Measurements from ENCODE around the gene AUTS2.

Gene AUTS2

GRCh38 chr7:70015353-70015752 is 417.1 kb downstream of the AUTS2 start:
- DNase-seq: no peak

GRCh38 chr7:70016044-70016770 is 417.9 kb downstream of the AUTS2 start:
- no peak for DNase-seq

- DNase-seq: no peak
Measured at GRCh38 chr7:70017357-70017756, 419.1 kb downstream of the AUTS2 start.

- DNase-seq: no peak
Measured at GRCh38 chr7:70018700-70019099, 420.4 kb downstream of the AUTS2 start.

- DNase-seq: no peak
Measured at GRCh38 chr7:70027867-70028266, 429.6 kb downstream of the AUTS2 start.

- no peak for DNase-seq
Measured at GRCh38 chr7:70028620-70029019, 430.3 kb downstream of the AUTS2 start.

GRCh38 chr7:70029993-70030392 is 431.7 kb downstream of the AUTS2 start:
- no peak for DNase-seq

- DNase-seq: no peak
Measured at GRCh38 chr7:70030745-70031144, 432.5 kb downstream of the AUTS2 start.

- no peak for DNase-seq
Measured at GRCh38 chr7:70031245-70031644, 433.0 kb downstream of the AUTS2 start.

- no peak for DNase-seq
Measured at GRCh38 chr7:70032649-70033048, 434.4 kb downstream of the AUTS2 start.

- DNase-seq: no peak
Measured at GRCh38 chr7:70033226-70033625, 435.0 kb downstream of the AUTS2 start.

GRCh38 chr7:70034999-70035398 is 436.7 kb downstream of the AUTS2 start:
- no peak for DNase-seq

GRCh38 chr7:70035519-70035918 is 437.2 kb downstream of the AUTS2 start:
- DNase-seq: no peak

- no peak for DNase-seq
Measured at GRCh38 chr7:70035955-70036354, 437.7 kb downstream of the AUTS2 start.

- DNase-seq: no peak
Measured at GRCh38 chr7:70036695-70037094, 438.4 kb downstream of the AUTS2 start.

- no peak for DNase-seq
Measured at GRCh38 chr7:70037171-70037933, 439.1 kb downstream of the AUTS2 start.

- no peak for DNase-seq
Measured at GRCh38 chr7:70040051-70040450, 441.8 kb downstream of the AUTS2 start.

GRCh38 chr7:70040970-70041766 is 442.9 kb downstream of the AUTS2 start:
- DNase-seq: no peak

- DNase-seq: no peak
Measured at GRCh38 chr7:70042533-70042932, 444.3 kb downstream of the AUTS2 start.

- DNase-seq: no peak
Measured at GRCh38 chr7:70043015-70043538, 444.8 kb downstream of the AUTS2 start.

- no peak for DNase-seq
Measured at GRCh38 chr7:70044064-70044463, 445.8 kb downstream of the AUTS2 start.

GRCh38 chr7:70044525-70044924 is 446.2 kb downstream of the AUTS2 start:
- DNase-seq: no peak

GRCh38 chr7:70044981-70045380 is 446.7 kb downstream of the AUTS2 start:
- DNase-seq: no peak

All from activated CD4-positive, alpha-beta T cell treated with anti-CD3 and anti-CD28 coated beads, Interleukin-2, amount 50 U/mL, for 48 hours (primary cell).